Glutamatergic neuron (in vitro differentiated cells): ENCODE results near the gene MVB12B. TPM values are rescaled to one million over a fixed set of nuclear protein-coding genes. Genes with fewer than 3 reads are reported as not detected.

Source experiments
- DNase-seq: peaks from one replicate; pipeline ENCODE4 v3.0.0; 2022
- H3K27ac Mint-ChIP-seq: one replicate; pipeline ENCODE4 v1.8.0; 2020; ENCODE audit warnings: mild to moderate bottlenecking, mixed read lengths, inconsistent platforms; ENCODE audit not compliant: unreplicated experiment
- H3K27me3 Mint-ChIP-seq: one replicate; pipeline ENCODE4 v1.8.0; 2020; ENCODE audit warnings: mild to moderate bottlenecking, moderate library complexity, mixed read lengths, inconsistent platforms; ENCODE audit not compliant: unreplicated experiment
- H3K36me3 Mint-ChIP-seq: one replicate; pipeline ENCODE4 v1.8.0; 2020; ENCODE audit warnings: mild to moderate bottlenecking, mixed read lengths, inconsistent platforms; ENCODE audit not compliant: unreplicated experiment
- H3K4me1 Mint-ChIP-seq: one replicate; pipeline ENCODE4 v1.8.0; 2020; ENCODE audit warnings: mild to moderate bottlenecking, low read depth, mixed read lengths, inconsistent platforms; ENCODE audit not compliant: unreplicated experiment
- H3K4me3 Mint-ChIP-seq: one replicate; pipeline ENCODE4 v1.8.0; 2020; ENCODE audit warnings: mild to moderate bottlenecking, mixed read lengths, inconsistent platforms; ENCODE audit not compliant: unreplicated experiment
- H3K9me3 Mint-ChIP-seq: one replicate; pipeline ENCODE4 v1.8.0; 2020; ENCODE audit warnings: mild to moderate bottlenecking, moderate library complexity, mixed read lengths, inconsistent platforms; ENCODE audit not compliant: unreplicated experiment
- CTCF ChIP-seq: fragments of 200-600 bp; sonication (generic); IDR thresholded peaks from one replicate; pipeline ENCODE4 v1.5.0; 2021; ENCODE audit not compliant: partially characterized antibody, unreplicated experiment
- total RNA-seq: library from RNA; stranded (reverse); fragmentation: NEBNext Ultra II Directional; extraction: Animal tissue kit (Norgen Biotek cat#: 25700); gene quantifications from one replicate; pipeline ENCODE4 v1.2.1, GENCODE V29; 2021; ENCODE audit not compliant: unreplicated experiment

MVB12B gene
- total RNA-seq, 1 donor from 2014 or later: 41.1 TPM

GRCh38 chr9:126401581-126401980, 75.0 kb downstream of the MVB12B start:
- Mint-ChIP-seq H3K36me3 (no peaks in the 10 kb centered on the region), H3K4me3 (no peak overlapping the region), H3K27ac (no peak overlapping the region), H3K27me3 (peaks cover 2% of the 10 kb centered on the region), H3K4me1 (peaks cover 4% of the 10 kb centered on the region), H3K9me3 (no peaks in the 10 kb centered on the region)
- no peak for TF ChIP-seq CTCF
- no peak for DNase-seq

- H3K9me3 Mint-ChIP-seq: no peaks in the 10 kb centered on the region
- no peaks in the 10 kb centered on the region for H3K36me3 Mint-ChIP-seq
- H3K27me3 Mint-ChIP-seq: peaks cover 2% of the 10 kb centered on the region
- no peak overlapping the region for H3K27ac Mint-ChIP-seq
- peaks cover under 1% of the 10 kb centered on the region for H3K4me1 Mint-ChIP-seq
- DNase-seq: no peak
- no peak overlapping the region for H3K4me3 Mint-ChIP-seq
- no peak for TF ChIP-seq CTCF
Observed at GRCh38 chr9:126403397-126403796, 76.8 kb downstream of the MVB12B start.

GRCh38 chr9:126404459-126404858, 77.8 kb downstream of the MVB12B start:
- TF ChIP-seq CTCF: no peak
- Mint-ChIP-seq H3K36me3 (no peaks in the 10 kb centered on the region), H3K27me3 (peaks cover 2% of the 10 kb centered on the region), H3K4me3 (no peak overlapping the region), H3K27ac (no peak overlapping the region), H3K9me3 (no peaks in the 10 kb centered on the region), H3K4me1 (no peaks in the 10 kb centered on the region)
- no peak for DNase-seq

- Mint-ChIP-seq H3K4me1 (peaks cover 7% of the 10 kb centered on the region), H3K27ac (no peak overlapping the region), H3K9me3 (no peaks in the 10 kb centered on the region), H3K27me3 (peaks cover 2% of the 10 kb centered on the region), H3K4me3 (no peak overlapping the region), H3K36me3 (no peaks in the 10 kb centered on the region)
- TF ChIP-seq CTCF: no peak
- DNase-seq: no peak
Observed at GRCh38 chr9:126406075-126406667, 79.5 kb downstream of the MVB12B start.

GRCh38 chr9:126407114-126407870, 80.7 kb downstream of the MVB12B start:
- H3K9me3 Mint-ChIP-seq: no peaks in the 10 kb centered on the region
- H3K27ac Mint-ChIP-seq: no peak overlapping the region
- H3K36me3 Mint-ChIP-seq: no peaks in the 10 kb centered on the region
- peaks cover 2% of the 10 kb centered on the region for H3K27me3 Mint-ChIP-seq
- peaks cover 7% of the 10 kb centered on the region for H3K4me1 Mint-ChIP-seq
- no peak overlapping the region for H3K4me3 Mint-ChIP-seq
- no peak for DNase-seq
- no peak for TF ChIP-seq CTCF
